Neural cell (in vitro differentiated cells): ENCODE measurements around the gene MYO1G. TPM values are rescaled to one million over a fixed set of nuclear protein-coding genes. Genes with fewer than 3 reads are reported as not detected.

Experiments used
- H2AFZ ChIP-seq: fragments of 200-600, 300-800 bp; sonication (generic), shearing (Covaris generic); 2 replicates; pipeline ENCODE4 v1.6.0; 2014; ENCODE audit warnings: low read depth, mild to moderate bottlenecking, antibody characterized with exemption, low read length, moderate library complexity
- H3F3A ChIP-seq: fragments of 200-600 bp; shearing (Covaris generic); 2 replicates; pipeline ENCODE4 v1.6.1; 2016; ENCODE audit warnings: mild to moderate bottlenecking, moderate library complexity, mixed read lengths, antibody characterized with exemption, low read length; ENCODE audit not compliant: insufficient read depth, poor library complexity, severe bottlenecking
- H3K27ac ChIP-seq: fragments of 200-600, 300-800 bp; sonication (generic), shearing (Covaris generic); 2 replicates; pipeline ENCODE4 v1.5.1; 2014; ENCODE audit warnings: mild to moderate bottlenecking, low read length, moderate library complexity
- H3K27me3 ChIP-seq: fragments of 300-800, 200-600 bp; sonication (generic), shearing (Covaris generic); 2 replicates; pipeline ENCODE4 v1.6.0; 2014; ENCODE audit warnings: mild to moderate bottlenecking, low read depth, low read length, moderate library complexity; ENCODE audit not compliant: insufficient read depth
- H3K36me3 ChIP-seq: fragments of 300-800, 200-600 bp; sonication (generic), shearing (Covaris generic); 2 replicates; pipeline ENCODE4 v1.5.1; 2014; ENCODE audit warnings: mild to moderate bottlenecking, antibody characterized with exemption, low read length, moderate library complexity; ENCODE audit not compliant: insufficient read depth
- H3K4me2 ChIP-seq: fragments of 300-800, 200-600 bp; sonication (generic), shearing (Covaris generic); 2 replicates; pipeline ENCODE4 v1.6.0; 2014; ENCODE audit warnings: mild to moderate bottlenecking, low read length
- H3K4me3 ChIP-seq: fragments of 300-800, 200-600 bp; sonication (generic), shearing (Covaris generic); 2 replicates; pipeline ENCODE4 v1.5.1; 2014; ENCODE audit warnings: mild to moderate bottlenecking, low read length, moderate library complexity
- H3K79me2 ChIP-seq: fragments of 200-600 bp; shearing (Covaris generic); replicated peaks from 2 replicates; pipeline ENCODE4 v1.6.0; 2014; ENCODE audit warnings: mild to moderate bottlenecking, low read length, moderate library complexity; ENCODE audit not compliant: insufficient read depth
- H3K9ac ChIP-seq: fragments of 300-800, 200-600 bp; sonication (generic), shearing (Covaris generic); 2 replicates; pipeline ENCODE4 v1.6.1; 2016; ENCODE audit warnings: mild to moderate bottlenecking, low read length, mixed read lengths
- H3K9me2 ChIP-seq: fragments of 200-600 bp; shearing (Covaris generic); 2 replicates; pipeline ENCODE4 v1.6.1; 2016; ENCODE audit warnings: mild to moderate bottlenecking, low read length, mixed read lengths; ENCODE audit not compliant: insufficient read depth
- H3K9me3 ChIP-seq: fragments of 200-600, 300-800 bp; sonication (generic), shearing (Covaris generic); 2 replicates; pipeline ENCODE4 v1.6.1; 2016; ENCODE audit warnings: mild to moderate bottlenecking, mixed run types, low read length, moderate library complexity, mixed read lengths
- H4K20me1 ChIP-seq: fragments of 200-600 bp; shearing (Covaris generic); 2 replicates; pipeline ENCODE4 v1.6.1; 2016; ENCODE audit warnings: mild to moderate bottlenecking, mixed run types; ENCODE audit not compliant: insufficient read depth
- EP300 ChIP-seq: fragments of 450-650 bp; conservative IDR thresholded peaks from 2 replicates; pipeline ENCODE4 v1.6.1; 2014; ENCODE audit warnings: antibody characterized with exemption, mild to moderate bottlenecking, moderate library complexity; ENCODE audit not compliant: poor library complexity, severe bottlenecking
- EZH2 ChIP-seq: fragments of 200-600, 300-800 bp; shearing (Covaris generic), sonication (generic); IDR thresholded peaks from 2 replicates; pipeline ENCODE4 v1.6.1; 2014; ENCODE audit warnings: antibody characterized with exemption, low read length, borderline replicate concordance, mild to moderate bottlenecking; ENCODE audit not compliant: insufficient read depth, poor library complexity, severe bottlenecking
- MXI1 ChIP-seq: fragments of 450-650 bp; conservative IDR thresholded peaks from 2 replicates; pipeline ENCODE4 v1.6.1; 2014; ENCODE audit warnings: antibody characterized with exemption, mild to moderate bottlenecking; ENCODE audit not compliant: poor library complexity, severe bottlenecking
- POLR2AphosphoS5 ChIP-seq: IDR thresholded peaks from 2 replicates; pipeline ENCODE4 v1.6.1; 2012
- RAD21 ChIP-seq: fragments of 450-650 bp; conservative IDR thresholded peaks from 2 replicates; pipeline ENCODE4 v1.6.1; 2014; ENCODE audit warnings: antibody characterized with exemption, mild to moderate bottlenecking, moderate library complexity
- SMC3 ChIP-seq: fragments of 450-650 bp; conservative IDR thresholded peaks from 2 replicates; pipeline ENCODE4 v1.6.1; 2014; ENCODE audit warnings: antibody characterized with exemption, mild to moderate bottlenecking, moderate library complexity; ENCODE audit not compliant: poor library complexity
- TAF1 ChIP-seq: IDR thresholded peaks from 2 replicates; pipeline ENCODE4 v1.6.1; 2012; ENCODE audit warnings: low read depth
- polyA plus RNA-seq: library from polyadenylated mRNA; depleted of rRNA; stranded (reverse); fragments of >200 nt; gene quantifications from 2 replicates; pipeline ENCODE4 v1.2.3, GENCODE V29; 2014
- TF ChIP-seq, protein P1 (sequence below): IDR thresholded peaks from 2 replicates; pipeline ENCODE4 v1.6.1; 2012; ENCODE audit warnings: borderline replicate concordance
- TF ChIP-seq, protein P2 (sequence below): fragments of 450-650 bp; IDR thresholded peaks from 2 replicates; pipeline ENCODE4 v1.5.1; 2014; ENCODE audit warnings: antibody characterized with exemption, mild to moderate bottlenecking, moderate library complexity; ENCODE audit not compliant: poor library complexity, severe bottlenecking

The MYO1G gene
- polyA plus RNA-seq, 1 donor from 2014 or later: 0.38 TPM

DNA sequence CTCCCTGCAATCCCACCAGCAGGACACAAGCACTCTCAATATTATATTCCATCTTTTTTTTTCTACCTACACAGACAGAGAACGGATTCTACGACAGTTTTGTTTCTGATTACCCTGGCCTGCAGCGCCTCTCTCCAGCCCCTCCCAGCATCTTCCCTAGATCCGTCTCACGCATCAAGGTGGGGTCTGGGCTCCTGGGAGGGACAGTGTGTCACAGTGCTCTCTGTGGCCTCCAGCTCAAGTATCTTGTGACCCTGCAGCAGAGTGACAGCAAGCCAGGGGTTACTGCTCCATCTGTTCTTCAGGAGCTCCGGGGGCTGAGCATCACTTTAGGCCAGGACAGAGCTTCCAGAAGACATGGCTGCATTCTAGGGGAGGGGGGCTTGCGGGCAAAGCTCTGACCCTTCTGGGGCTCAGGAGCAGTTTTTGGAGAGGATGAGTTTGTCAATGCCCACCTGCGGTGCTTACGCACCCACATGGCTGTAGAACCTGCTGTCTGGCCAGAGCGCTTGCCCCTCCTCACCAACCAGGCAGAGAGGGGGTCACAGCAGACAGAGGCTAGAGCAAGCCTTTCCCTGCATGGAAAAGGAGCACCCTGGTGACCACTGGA lies 22.6 kb downstream of the MYO1G start:
- Histone ChIP-seq H3K9me3 (no peaks in the 10 kb centered on the region), H3F3A (no peaks in the 10 kb centered on the region), H2AFZ (no peak overlapping the region), H3K4me3 (no peak overlapping the region), H4K20me1 (no peaks in the 10 kb centered on the region), H3K27ac (no peak overlapping the region), H3K36me3 (no peaks in the 10 kb centered on the region), H3K27me3 (no peaks in the 10 kb centered on the region), H3K79me2 (no peaks in the 10 kb centered on the region), H3K4me2 (no peak overlapping the region), H3K9ac (no peak overlapping the region), H3K9me2 (no peaks in the 10 kb centered on the region)
- TF ChIP-seq POLR2AphosphoS5 (no peak), SMC3 (no peak), EP300 (no peak), TAF1 (no peak), EZH2 (no peak), RAD21 (no peak), MXI1 (no peak)
- TF ChIP-seq, protein P1, sequence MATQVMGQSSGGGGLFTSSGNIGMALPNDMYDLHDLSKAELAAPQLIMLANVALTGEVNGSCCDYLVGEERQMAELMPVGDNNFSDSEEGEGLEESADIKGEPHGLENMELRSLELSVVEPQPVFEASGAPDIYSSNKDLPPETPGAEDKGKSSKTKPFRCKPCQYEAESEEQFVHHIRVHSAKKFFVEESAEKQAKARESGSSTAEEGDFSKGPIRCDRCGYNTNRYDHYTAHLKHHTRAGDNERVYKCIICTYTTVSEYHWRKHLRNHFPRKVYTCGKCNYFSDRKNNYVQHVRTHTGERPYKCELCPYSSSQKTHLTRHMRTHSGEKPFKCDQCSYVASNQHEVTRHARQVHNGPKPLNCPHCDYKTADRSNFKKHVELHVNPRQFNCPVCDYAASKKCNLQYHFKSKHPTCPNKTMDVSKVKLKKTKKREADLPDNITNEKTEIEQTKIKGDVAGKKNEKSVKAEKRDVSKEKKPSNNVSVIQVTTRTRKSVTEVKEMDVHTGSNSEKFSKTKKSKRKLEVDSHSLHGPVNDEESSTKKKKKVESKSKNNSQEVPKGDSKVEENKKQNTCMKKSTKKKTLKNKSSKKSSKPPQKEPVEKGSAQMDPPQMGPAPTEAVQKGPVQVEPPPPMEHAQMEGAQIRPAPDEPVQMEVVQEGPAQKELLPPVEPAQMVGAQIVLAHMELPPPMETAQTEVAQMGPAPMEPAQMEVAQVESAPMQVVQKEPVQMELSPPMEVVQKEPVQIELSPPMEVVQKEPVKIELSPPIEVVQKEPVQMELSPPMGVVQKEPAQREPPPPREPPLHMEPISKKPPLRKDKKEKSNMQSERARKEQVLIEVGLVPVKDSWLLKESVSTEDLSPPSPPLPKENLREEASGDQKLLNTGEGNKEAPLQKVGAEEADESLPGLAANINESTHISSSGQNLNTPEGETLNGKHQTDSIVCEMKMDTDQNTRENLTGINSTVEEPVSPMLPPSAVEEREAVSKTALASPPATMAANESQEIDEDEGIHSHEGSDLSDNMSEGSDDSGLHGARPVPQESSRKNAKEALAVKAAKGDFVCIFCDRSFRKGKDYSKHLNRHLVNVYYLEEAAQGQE: no peak
- TF ChIP-seq, protein P2, sequence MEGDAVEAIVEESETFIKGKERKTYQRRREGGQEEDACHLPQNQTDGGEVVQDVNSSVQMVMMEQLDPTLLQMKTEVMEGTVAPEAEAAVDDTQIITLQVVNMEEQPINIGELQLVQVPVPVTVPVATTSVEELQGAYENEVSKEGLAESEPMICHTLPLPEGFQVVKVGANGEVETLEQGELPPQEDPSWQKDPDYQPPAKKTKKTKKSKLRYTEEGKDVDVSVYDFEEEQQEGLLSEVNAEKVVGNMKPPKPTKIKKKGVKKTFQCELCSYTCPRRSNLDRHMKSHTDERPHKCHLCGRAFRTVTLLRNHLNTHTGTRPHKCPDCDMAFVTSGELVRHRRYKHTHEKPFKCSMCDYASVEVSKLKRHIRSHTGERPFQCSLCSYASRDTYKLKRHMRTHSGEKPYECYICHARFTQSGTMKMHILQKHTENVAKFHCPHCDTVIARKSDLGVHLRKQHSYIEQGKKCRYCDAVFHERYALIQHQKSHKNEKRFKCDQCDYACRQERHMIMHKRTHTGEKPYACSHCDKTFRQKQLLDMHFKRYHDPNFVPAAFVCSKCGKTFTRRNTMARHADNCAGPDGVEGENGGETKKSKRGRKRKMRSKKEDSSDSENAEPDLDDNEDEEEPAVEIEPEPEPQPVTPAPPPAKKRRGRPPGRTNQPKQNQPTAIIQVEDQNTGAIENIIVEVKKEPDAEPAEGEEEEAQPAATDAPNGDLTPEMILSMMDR: no peak

DNA sequence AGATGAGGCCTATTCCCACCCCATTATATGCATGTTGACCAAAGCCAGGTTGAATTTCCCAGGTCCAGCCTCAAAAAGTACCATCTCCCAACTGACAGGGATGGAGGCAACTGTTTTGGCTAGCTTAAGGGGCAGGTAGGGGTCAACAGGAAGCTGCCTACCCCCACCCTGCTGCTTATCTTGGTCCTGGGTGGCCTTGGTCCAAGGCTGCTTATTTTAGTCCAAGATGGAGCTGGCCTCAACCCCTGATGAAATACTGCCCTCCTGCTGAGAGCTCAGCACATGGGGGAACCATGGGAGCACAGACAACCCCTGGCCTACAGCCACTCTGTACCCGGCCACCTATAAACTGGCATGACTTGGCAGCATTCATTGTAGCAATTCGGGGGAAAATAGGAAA lies 23.1 kb downstream of the MYO1G start:
- H3F3A ChIP-seq: no peaks in the 10 kb centered on the region
- H3K9me3 ChIP-seq: no peaks in the 10 kb centered on the region
- TF ChIP-seq RAD21 (no peak), EZH2 (no peak)
- TF ChIP-seq, protein P1: no peak
- no peak overlapping the region for H3K4me3 ChIP-seq
- H3K9me2 ChIP-seq: no peaks in the 10 kb centered on the region
- H3K9ac ChIP-seq: no peak overlapping the region
- H3K36me3 ChIP-seq: no peaks in the 10 kb centered on the region
- no peak overlapping the region for H3K27ac ChIP-seq
- H4K20me1 ChIP-seq: no peaks in the 10 kb centered on the region
- H2AFZ ChIP-seq: no peak overlapping the region
- H3K27me3 ChIP-seq: no peaks in the 10 kb centered on the region
- H3K4me2 ChIP-seq: no peak overlapping the region
- no peaks in the 10 kb centered on the region for H3K79me2 ChIP-seq
